ENCODE measurements around the gene GFER. TPM values are rescaled to one million over a fixed set of nuclear protein-coding genes. Genes with fewer than 3 reads are reported as not detected.
A peak's percentile ranks its signal among the peaks of the same experiment; 100 is the strongest.

Gene GFER
- total and polyA plus RNA-seq, 9 of the 15 experiments (the other 6 are each of a cell fraction or from before 2014, with no cell fraction given), result 4.3 to 53.7 (median 19.8) TPM

DNA sequence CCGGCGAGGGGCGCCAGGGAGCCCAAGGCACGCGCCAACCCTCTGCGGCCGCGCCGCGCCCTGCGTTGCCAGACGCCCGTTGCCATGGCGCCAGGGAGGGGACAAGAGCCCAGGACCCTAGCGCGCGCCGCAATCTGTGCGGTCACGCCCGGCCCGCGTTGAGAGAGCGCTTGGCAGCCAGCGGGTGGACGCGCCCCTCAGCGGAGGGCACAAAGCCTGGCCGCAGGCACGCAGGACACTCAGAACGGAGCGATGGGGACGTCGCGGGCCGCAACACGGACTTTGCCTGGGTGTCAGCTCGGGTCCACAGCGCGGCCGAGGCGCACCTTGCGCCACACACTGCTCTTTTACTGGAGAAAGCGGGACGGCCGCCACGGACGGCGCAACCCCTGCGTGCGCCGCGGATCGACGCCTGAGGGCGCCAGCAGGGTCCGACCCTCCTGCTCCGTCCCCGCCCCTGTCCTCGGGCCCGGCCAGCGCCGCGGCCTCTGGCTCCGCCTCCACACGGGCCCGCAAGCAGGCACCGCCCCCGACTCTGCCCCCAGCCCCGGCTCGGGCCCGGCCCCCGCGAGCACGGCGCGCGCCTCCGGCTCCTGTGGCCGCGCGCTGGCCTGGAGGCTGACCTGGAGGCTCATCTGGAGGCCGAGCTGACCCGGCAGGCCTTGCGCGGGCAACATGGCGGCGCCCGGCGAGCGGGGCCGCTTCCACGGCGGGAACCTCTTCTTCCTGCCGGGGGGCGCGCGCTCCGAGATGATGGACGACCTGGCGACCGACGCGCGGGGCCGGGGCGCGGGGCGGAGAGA lies at the start of gene GFER (continued):
- TF ChIP-seq ARID2 (IDR thresholded peaks at IDR 0.05) (no peak), RBM17 (IDR thresholded peaks at IDR 0.05; ENCODE audit: borderline replicate concordance, low read depth, low read length) (no peak), ZFX (CRISPR knock-in tag; IDR thresholded peaks at IDR 0.05) (peak; percentile 84), BRF1 (IDR thresholded peaks at IDR 0.05; ENCODE audit: borderline replicate concordance, extremely low read depth, insufficient read length) (no peak), KLF13 (tag; IDR thresholded peaks at IDR 0.05; ENCODE audit: borderline replicate concordance, low read depth) (no peak), ZNF282 (CRISPR knock-in tag; IDR thresholded peaks at IDR 0.05) (0 out of 2 replicates have a peak, but pooled peaks have one; percentile 44), TAF7 (tag; IDR thresholded peaks at IDR 0.05) (no peak), HSF4 (CRISPR knock-in tag; IDR thresholded peaks at IDR 0.05; ENCODE audit: borderline replicate concordance) (no peak), SREBF1 (IDR thresholded peaks at IDR 0.05; ENCODE audit: borderline replicate concordance, low read depth, low read length) (no peak), ZBTB17 (CRISPR knock-in tag; IDR thresholded peaks at IDR 0.05) (0 out of 2 replicates have a peak, but pooled peaks have one; percentile 43), STAT5A (IDR thresholded peaks at IDR 0.05; ENCODE audit: borderline replicate concordance, low read length) (no peak; the same call in 1 of the 2 replicates), PCBP2 (IDR thresholded peaks at IDR 0.05; ENCODE audit: low read depth, low read length, poor library complexity, severe bottlenecking) (no peak)
- TF ChIP-seq, protein P1, sequence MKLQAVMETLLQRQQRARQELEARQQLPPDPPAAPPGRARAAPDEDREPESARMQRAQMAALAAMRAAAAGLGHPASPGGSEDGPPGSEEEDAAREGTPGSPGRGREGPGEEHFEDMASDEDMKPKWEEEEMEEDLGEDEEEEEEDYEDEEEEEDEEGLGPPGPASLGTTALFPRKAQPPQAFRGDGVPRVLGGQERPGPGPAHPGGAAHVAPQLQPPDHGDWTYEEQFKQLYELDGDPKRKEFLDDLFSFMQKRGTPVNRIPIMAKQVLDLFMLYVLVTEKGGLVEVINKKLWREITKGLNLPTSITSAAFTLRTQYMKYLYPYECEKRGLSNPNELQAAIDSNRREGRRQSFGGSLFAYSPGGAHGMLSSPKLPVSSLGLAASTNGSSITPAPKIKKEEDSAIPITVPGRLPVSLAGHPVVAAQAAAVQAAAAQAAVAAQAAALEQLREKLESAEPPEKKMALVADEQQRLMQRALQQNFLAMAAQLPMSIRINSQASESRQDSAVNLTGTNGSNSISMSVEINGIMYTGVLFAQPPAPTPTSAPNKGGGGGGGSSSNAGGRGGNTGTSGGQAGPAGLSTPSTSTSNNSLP (IDR thresholded peaks at IDR 0.05; ENCODE audit: borderline replicate concordance, low read depth, low read length), result peak; percentile 23; the same call in 1 of the 2 replicates
- TF ChIP-seq, protein P2, sequence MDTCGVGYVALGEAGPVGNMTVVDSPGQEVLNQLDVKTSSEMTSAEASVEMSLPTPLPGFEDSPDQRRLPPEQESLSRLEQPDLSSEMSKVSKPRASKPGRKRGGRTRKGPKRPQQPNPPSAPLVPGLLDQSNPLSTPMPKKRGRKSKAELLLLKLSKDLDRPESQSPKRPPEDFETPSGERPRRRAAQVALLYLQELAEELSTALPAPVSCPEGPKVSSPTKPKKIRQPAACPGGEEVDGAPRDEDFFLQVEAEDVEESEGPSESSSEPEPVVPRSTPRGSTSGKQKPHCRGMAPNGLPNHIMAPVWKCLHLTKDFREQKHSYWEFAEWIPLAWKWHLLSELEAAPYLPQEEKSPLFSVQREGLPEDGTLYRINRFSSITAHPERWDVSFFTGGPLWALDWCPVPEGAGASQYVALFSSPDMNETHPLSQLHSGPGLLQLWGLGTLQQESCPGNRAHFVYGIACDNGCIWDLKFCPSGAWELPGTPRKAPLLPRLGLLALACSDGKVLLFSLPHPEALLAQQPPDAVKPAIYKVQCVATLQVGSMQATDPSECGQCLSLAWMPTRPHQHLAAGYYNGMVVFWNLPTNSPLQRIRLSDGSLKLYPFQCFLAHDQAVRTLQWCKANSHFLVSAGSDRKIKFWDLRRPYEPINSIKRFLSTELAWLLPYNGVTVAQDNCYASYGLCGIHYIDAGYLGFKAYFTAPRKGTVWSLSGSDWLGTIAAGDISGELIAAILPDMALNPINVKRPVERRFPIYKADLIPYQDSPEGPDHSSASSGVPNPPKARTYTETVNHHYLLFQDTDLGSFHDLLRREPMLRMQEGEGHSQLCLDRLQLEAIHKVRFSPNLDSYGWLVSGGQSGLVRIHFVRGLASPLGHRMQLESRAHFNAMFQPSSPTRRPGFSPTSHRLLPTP (IDR thresholded peaks at IDR 0.05; ENCODE audit: borderline replicate concordance, extremely low read depth, insufficient read length), result no peak
- TF ChIP-seq, protein P3, sequence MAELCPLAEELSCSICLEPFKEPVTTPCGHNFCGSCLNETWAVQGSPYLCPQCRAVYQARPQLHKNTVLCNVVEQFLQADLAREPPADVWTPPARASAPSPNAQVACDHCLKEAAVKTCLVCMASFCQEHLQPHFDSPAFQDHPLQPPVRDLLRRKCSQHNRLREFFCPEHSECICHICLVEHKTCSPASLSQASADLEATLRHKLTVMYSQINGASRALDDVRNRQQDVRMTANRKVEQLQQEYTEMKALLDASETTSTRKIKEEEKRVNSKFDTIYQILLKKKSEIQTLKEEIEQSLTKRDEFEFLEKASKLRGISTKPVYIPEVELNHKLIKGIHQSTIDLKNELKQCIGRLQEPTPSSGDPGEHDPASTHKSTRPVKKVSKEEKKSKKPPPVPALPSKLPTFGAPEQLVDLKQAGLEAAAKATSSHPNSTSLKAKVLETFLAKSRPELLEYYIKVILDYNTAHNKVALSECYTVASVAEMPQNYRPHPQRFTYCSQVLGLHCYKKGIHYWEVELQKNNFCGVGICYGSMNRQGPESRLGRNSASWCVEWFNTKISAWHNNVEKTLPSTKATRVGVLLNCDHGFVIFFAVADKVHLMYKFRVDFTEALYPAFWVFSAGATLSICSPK (IDR thresholded peaks at IDR 0.05; ENCODE audit: borderline replicate concordance), result no peak
- TF ChIP-seq, protein P4, sequence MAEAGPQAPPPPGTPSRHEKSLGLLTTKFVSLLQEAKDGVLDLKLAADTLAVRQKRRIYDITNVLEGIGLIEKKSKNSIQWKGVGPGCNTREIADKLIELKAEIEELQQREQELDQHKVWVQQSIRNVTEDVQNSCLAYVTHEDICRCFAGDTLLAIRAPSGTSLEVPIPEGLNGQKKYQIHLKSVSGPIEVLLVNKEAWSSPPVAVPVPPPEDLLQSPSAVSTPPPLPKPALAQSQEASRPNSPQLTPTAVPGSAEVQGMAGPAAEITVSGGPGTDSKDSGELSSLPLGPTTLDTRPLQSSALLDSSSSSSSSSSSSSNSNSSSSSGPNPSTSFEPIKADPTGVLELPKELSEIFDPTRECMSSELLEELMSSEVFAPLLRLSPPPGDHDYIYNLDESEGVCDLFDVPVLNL (CRISPR knock-in tag; IDR thresholded peaks at IDR 0.05; ENCODE audit: low read depth), result peak; percentile 78; the same call in 1 of the 2 replicates
